HepG2 (cell line): Measurements from ENCODE around the gene TLK1. TPM values are rescaled to one million over a fixed set of nuclear protein-coding genes. Genes with fewer than 3 reads are reported as not detected.

ENCODE experiments used
- BCL6 ChIP-seq: IDR thresholded peaks from 2 replicates; pipeline ENCODE4 v1.6.1; 2016; ENCODE audit warnings: missing genetic modification reagents, missing compliant biosample characterization
- DNMT1 ChIP-seq: sonication (generic); formaldehyde crosslinking; IDR thresholded peaks from 2 replicates; pipeline ENCODE4 v1.5.1; 2020; ENCODE audit warnings: mild to moderate bottlenecking, missing genetic modification reagents
- FOSL2 ChIP-seq: sonication (generic); formaldehyde crosslinking; IDR thresholded peaks from 2 replicates; pipeline ENCODE4 v1.4.0; 2020; ENCODE audit warnings: missing genetic modification reagents
- HMG20A ChIP-seq: IDR thresholded peaks from 2 replicates; pipeline ENCODE4 v1.6.1; 2016; ENCODE audit warnings: borderline replicate concordance
- NPAS2 ChIP-seq: sonication (generic); formaldehyde crosslinking; IDR thresholded peaks from 2 replicates; pipeline ENCODE4 v1.8.0; 2022; ENCODE audit warnings: mild to moderate bottlenecking, missing genetic modification reagents, borderline replicate concordance
- NR2C2 ChIP-seq: sonication (generic); formaldehyde crosslinking; IDR thresholded peaks from 2 replicates; pipeline ENCODE4 v1.4.0; 2020; ENCODE audit warnings: missing genetic modification reagents, mild to moderate bottlenecking, moderate library complexity, borderline replicate concordance
- PPARG ChIP-seq: conservative IDR thresholded peaks from 2 replicates; pipeline ENCODE4 v1.6.1; 2016; ENCODE audit warnings: missing biosample characterization, missing genetic modification reagents
- RARA ChIP-seq: IDR thresholded peaks from 2 replicates; pipeline ENCODE4 v1.6.1; 2016; ENCODE audit warnings: missing genetic modification reagents, missing compliant biosample characterization
- RXRA ChIP-seq: sonication (generic); formaldehyde crosslinking; IDR thresholded peaks from 2 replicates; pipeline ENCODE4 v1.5.1; 2020; ENCODE audit warnings: missing genetic modification reagents
- TCF12 ChIP-seq, 2 experiments: fragments of 450-650 bp in 1 of 2; sonication (generic) in 1 of 2; formaldehyde crosslinking in 1 of 2; IDR thresholded peaks; 2 replicates each; pipeline versions ENCODE4 v1.6.1 to v1.8.0; 2017 to 2022; ENCODE audit warnings: antibody characterized with exemption in 1 of 2, mild to moderate bottlenecking in 1 of 2, missing genetic modification reagents in 1 of 2, moderate library complexity in 1 of 2
- TCF7L2 ChIP-seq: IDR thresholded peaks from 2 replicates; pipeline ENCODE4 v1.6.1; 2011; ENCODE audit warnings: mild to moderate bottlenecking, low read depth, low read length, moderate library complexity
- ZNF205 ChIP-seq: IDR thresholded peaks from 2 replicates; pipeline ENCODE4 v1.6.1; 2018; ENCODE audit warnings: missing biosample characterization, missing genetic modification reagents
- ZNF616 ChIP-seq: sonication (generic); formaldehyde crosslinking; IDR thresholded peaks from 2 replicates; pipeline ENCODE4 v1.5.0; 2020; ENCODE audit warnings: low read depth, mild to moderate bottlenecking, missing genetic modification reagents
- ZSCAN12 ChIP-seq: sonication (generic); formaldehyde crosslinking; IDR thresholded peaks from 2 replicates; pipeline ENCODE4 v1.9.0; 2021; ENCODE audit warnings: mild to moderate bottlenecking, missing genetic modification reagents
- polyA plus RNA-seq, 8 experiments: library from polyadenylated mRNA; depleted of rRNA in 3 of 8; stranded (reverse) in 7 of 8; unstranded in 1 of 8; fragments of >200 nt; fragmentation: Illumina TruSeq in 4 of 8; extraction: Trizol in 4 of 8; gene quantifications; 2 replicates each; pipeline versions ENCODE4 v1.2.1 to v1.2.3, GENCODE V29; 2011 to 2016; ENCODE audit warnings: low read depth in 4 of 8, missing spikeins in 1 of 8, mixed read lengths in 1 of 8; ENCODE audit not compliant: insufficient read depth in 1 of 8
- total RNA-seq, 5 experiments: library from RNA; depleted of rRNA; stranded (reverse); fragments of >200 nt; fragmentation: Illumina TruSeq; extraction: Trizol; gene quantifications; 2 replicates each; pipeline ENCODE4 v1.2.3, GENCODE V29; 2016; ENCODE audit warnings: low read depth in 1 of 5
- TF ChIP-seq, protein P1 (sequence below): sonication (generic); formaldehyde crosslinking; IDR thresholded peaks from 2 replicates; pipeline ENCODE4 v1.4.0; 2020; ENCODE audit warnings: missing genetic modification reagents
- TF ChIP-seq, protein P2 (sequence below): sonication (generic); IDR thresholded peaks from 2 replicates; pipeline ENCODE4 v1.6.1; 2016; ENCODE audit warnings: low read depth, borderline replicate concordance
- TF ChIP-seq, protein P3 (sequence below): sonication (generic); formaldehyde crosslinking; IDR thresholded peaks from 2 replicates; pipeline ENCODE4 v1.5.0; 2020; ENCODE audit warnings: mild to moderate bottlenecking, missing genetic modification reagents, borderline replicate concordance
- TF ChIP-seq, protein P4 (sequence below): sonication (generic); formaldehyde crosslinking; IDR thresholded peaks from 2 replicates; pipeline ENCODE4 v1.8.1; 2023; ENCODE audit warnings: missing genetic modification reagents, inconsistent platforms, borderline replicate concordance
- TF ChIP-seq, protein P5 (sequence below): sonication (generic); formaldehyde crosslinking; IDR thresholded peaks from 2 replicates; pipeline ENCODE4 v1.4.0; 2020; ENCODE audit warnings: mild to moderate bottlenecking, missing genetic modification reagents

TLK1 gene
- total and polyA plus RNA-seq, 2 of the 13 experiments (the other 11 are each of a cell fraction or from before 2014, with no cell fraction given), result 16.8 to 28.7 TPM

DNA sequence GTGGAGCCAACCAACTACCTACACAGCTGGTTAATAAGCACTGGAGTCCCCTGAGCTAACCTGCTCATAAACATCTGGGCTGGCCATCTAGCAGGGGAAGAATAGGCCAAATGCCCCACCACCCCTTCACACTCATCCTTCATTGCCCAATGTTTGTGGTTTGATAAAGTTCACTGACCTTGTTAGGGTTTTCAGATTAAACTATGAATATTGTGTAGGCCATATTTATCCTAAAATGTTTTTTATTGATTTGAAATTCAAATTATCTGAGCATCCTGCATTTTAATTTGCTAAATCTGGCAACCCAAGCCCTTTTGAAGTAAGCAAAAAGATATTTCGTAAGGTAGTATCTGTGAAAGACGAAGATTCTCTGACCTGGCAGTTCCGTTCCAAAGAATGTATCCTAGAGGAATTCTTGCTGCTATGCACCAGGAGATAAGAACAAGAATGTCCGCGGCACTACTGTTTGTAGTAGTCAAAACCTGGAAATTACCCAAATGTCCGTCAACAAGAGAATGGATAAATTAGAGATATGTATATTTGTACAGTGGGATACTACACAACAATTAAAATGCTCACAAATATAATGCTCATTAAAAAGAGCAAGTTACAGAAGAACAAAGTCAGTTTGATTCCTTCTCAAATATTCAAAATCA lies 5.8 kb upstream of the TLK1 start (continued):
- TF ChIP-seq, protein P1, sequence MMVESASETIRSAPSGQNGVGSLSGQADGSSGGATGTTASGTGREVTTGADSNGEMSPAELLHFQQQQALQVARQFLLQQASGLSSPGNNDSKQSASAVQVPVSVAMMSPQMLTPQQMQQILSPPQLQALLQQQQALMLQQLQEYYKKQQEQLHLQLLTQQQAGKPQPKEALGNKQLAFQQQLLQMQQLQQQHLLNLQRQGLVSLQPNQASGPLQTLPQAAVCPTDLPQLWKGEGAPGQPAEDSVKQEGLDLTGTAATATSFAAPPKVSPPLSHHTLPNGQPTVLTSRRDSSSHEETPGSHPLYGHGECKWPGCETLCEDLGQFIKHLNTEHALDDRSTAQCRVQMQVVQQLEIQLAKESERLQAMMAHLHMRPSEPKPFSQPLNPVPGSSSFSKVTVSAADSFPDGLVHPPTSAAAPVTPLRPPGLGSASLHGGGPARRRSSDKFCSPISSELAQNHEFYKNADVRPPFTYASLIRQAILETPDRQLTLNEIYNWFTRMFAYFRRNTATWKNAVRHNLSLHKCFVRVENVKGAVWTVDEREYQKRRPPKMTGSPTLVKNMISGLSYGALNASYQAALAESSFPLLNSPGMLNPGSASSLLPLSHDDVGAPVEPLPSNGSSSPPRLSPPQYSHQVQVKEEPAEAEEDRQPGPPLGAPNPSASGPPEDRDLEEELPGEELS (CRISPR knock-in tag), result peak; percentile 82
- TF ChIP-seq ZNF205 (CRISPR knock-in tag), result no peak
- TF ChIP-seq, protein P2, sequence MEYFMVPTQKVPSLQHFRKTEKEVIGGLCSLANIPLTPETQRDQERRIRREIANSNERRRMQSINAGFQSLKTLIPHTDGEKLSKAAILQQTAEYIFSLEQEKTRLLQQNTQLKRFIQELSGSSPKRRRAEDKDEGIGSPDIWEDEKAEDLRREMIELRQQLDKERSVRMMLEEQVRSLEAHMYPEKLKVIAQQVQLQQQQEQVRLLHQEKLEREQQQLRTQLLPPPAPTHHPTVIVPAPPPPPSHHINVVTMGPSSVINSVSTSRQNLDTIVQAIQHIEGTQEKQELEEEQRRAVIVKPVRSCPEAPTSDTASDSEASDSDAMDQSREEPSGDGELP, result peak; percentile 39; the same call in 1 of the 2 replicates
- TF ChIP-seq, protein P3, sequence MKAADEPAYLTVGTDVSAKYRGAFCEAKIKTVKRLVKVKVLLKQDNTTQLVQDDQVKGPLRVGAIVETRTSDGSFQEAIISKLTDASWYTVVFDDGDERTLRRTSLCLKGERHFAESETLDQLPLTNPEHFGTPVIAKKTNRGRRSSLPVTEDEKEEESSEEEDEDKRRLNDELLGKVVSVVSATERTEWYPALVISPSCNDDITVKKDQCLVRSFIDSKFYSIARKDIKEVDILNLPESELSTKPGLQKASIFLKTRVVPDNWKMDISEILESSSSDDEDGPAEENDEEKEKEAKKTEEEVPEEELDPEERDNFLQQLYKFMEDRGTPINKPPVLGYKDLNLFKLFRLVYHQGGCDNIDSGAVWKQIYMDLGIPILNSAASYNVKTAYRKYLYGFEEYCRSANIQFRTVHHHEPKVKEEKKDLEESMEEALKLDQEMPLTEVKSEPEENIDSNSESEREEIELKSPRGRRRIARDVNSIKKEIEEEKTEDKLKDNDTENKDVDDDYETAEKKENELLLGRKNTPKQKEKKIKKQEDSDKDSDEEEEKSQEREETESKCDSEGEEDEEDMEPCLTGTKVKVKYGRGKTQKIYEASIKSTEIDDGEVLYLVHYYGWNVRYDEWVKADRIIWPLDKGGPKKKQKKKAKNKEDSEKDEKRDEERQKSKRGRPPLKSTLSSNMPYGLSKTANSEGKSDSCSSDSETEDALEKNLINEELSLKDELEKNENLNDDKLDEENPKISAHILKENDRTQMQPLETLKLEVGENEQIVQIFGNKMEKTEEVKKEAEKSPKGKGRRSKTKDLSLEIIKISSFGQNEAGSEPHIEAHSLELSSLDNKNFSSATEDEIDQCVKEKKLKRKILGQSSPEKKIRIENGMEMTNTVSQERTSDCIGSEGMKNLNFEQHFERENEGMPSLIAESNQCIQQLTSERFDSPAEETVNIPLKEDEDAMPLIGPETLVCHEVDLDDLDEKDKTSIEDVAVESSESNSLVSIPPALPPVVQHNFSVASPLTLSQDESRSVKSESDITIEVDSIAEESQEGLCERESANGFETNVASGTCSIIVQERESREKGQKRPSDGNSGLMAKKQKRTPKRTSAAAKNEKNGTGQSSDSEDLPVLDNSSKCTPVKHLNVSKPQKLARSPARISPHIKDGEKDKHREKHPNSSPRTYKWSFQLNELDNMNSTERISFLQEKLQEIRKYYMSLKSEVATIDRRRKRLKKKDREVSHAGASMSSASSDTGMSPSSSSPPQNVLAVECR (CRISPR knock-in tag), result peak; percentile 34; the same call in 1 of the 2 replicates
- TF ChIP-seq, protein P4, sequence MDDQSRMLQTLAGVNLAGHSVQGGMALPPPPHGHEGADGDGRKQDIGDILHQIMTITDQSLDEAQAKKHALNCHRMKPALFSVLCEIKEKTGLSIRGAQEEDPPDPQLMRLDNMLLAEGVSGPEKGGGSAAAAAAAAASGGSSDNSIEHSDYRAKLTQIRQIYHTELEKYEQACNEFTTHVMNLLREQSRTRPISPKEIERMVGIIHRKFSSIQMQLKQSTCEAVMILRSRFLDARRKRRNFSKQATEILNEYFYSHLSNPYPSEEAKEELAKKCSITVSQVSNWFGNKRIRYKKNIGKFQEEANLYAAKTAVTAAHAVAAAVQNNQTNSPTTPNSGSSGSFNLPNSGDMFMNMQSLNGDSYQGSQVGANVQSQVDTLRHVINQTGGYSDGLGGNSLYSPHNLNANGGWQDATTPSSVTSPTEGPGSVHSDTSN (CRISPR knock-in tag), result no peak
- TF ChIP-seq ZNF616 (CRISPR knock-in tag), result no peak
- TF ChIP-seq DNMT1 (CRISPR knock-in tag), result no peak
- TF ChIP-seq, protein P5, sequence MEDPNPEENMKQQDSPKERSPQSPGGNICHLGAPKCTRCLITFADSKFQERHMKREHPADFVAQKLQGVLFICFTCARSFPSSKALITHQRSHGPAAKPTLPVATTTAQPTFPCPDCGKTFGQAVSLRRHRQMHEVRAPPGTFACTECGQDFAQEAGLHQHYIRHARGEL, result no peak
- TF ChIP-seq TCF12 (IDR thresholded peaks at IDR 0.05), result no peak
- TF ChIP-seq TCF12 (CRISPR knock-in tag; IDR thresholded peaks at IDR 0.05), result no peak
- TF ChIP-seq HMG20A (CRISPR knock-in tag), result peak; percentile 85
- 0 out of 2 replicates have a peak, but pooled peaks have one; percentile 51 for TF ChIP-seq TCF7L2
- TF ChIP-seq NPAS2 (CRISPR knock-in tag), result no peak
- peak; percentile 69 for TF ChIP-seq FOSL2 (CRISPR knock-in tag)
- peak; percentile 40; the same call in 1 of the 2 replicates for TF ChIP-seq RARA (CRISPR knock-in tag)
- no peak; the same call in 1 of the 2 replicates for TF ChIP-seq PPARG (CRISPR knock-in tag)
- peak; percentile 64; the same call in 1 of the 2 replicates for TF ChIP-seq RXRA (CRISPR knock-in tag)
- no peak for TF ChIP-seq NR2C2 (CRISPR knock-in tag)
- TF ChIP-seq BCL6, result peak; percentile 76
- no peak for TF ChIP-seq ZSCAN12 (CRISPR knock-in tag)
